GM23338 (cell line): Measurements from ENCODE around the gene DPF3. TPM values are rescaled to one million over a fixed set of nuclear protein-coding genes. Genes with fewer than 3 reads are reported as not detected.

Experiments
- ATAC-seq: fragments of 200-7000 bp; cut with Tn5 transposase; 3 replicates; pipeline ENCODE4 v1.9.1; 2020
- DNase-seq: peaks from one replicate; pipeline ENCODE4 v3.0.0-alpha.2; 2015; ENCODE audit warnings: low spot score
- H2AFZ ChIP-seq: fragments of 200-600 bp; sonication (generic); 2 replicates; pipeline ENCODE4 v1.8.0; 2016; ENCODE audit warnings: antibody characterized with exemption, mild to moderate bottlenecking, moderate library complexity
- H3F3A ChIP-seq: fragments of 200-600 bp; sonication (generic); replicated peaks from 2 replicates; pipeline ENCODE4 v1.8.0; 2017; ENCODE audit warnings: antibody characterized with exemption, mixed run types, low read depth
- H3K27ac ChIP-seq: fragments of 200-600 bp; sonication (generic); 2 replicates; pipeline ENCODE4 v1.6.1; 2016; ENCODE audit warnings: low read depth
- H3K27me3 ChIP-seq: fragments of 200-600 bp; sonication (generic); 2 replicates; pipeline ENCODE4 v1.8.0; 2016; ENCODE audit warnings: mild to moderate bottlenecking, mixed run types, moderate library complexity; ENCODE audit not compliant: insufficient read depth
- H3K36me3 ChIP-seq: fragments of 200-600 bp; sonication (generic); 2 replicates; pipeline ENCODE4 v1.8.0; 2016; ENCODE audit warnings: mild to moderate bottlenecking; ENCODE audit not compliant: insufficient read depth
- H3K4me1 ChIP-seq: fragments of 200-600 bp; sonication (generic); 2 replicates; pipeline ENCODE4 v1.8.0; 2016; ENCODE audit warnings: mild to moderate bottlenecking, moderate library complexity; ENCODE audit not compliant: insufficient read depth
- H3K4me2 ChIP-seq: fragments of 200-600 bp; sonication (generic); 2 replicates; pipeline ENCODE4 v1.7.1; 2017; ENCODE audit warnings: mixed run types
- H3K4me3 ChIP-seq: fragments of 200-600 bp; sonication (generic); 2 replicates; pipeline ENCODE4 v1.6.1; 2016; ENCODE audit warnings: mixed run types
- H3K79me2 ChIP-seq: fragments of 200-600 bp; sonication (generic); replicated peaks from 2 replicates; pipeline ENCODE4 v1.8.0; 2017; ENCODE audit warnings: mild to moderate bottlenecking; ENCODE audit not compliant: insufficient read depth
- H3K9me2 ChIP-seq: fragments of 200-600 bp; sonication (generic); 2 replicates; pipeline ENCODE4 v1.8.0; 2017; ENCODE audit not compliant: insufficient read depth
- H4K20me1 ChIP-seq: fragments of 200-600 bp; sonication (generic); replicated peaks from 2 replicates; pipeline ENCODE4 v1.8.0; 2017; ENCODE audit warnings: mild to moderate bottlenecking; ENCODE audit not compliant: insufficient read depth
- H3K27ac Mint-ChIP-seq: 2 replicates; pipeline ENCODE4 v1.8.0; 2020; ENCODE audit warnings: inconsistent platforms, mild to moderate bottlenecking, moderate library complexity, mixed read lengths
- H3K27me3 Mint-ChIP-seq: 3 replicates; pipeline ENCODE4 v1.8.0; 2022; ENCODE audit warnings: low read depth, mild to moderate bottlenecking, moderate library complexity, mixed read lengths, inconsistent platforms; ENCODE audit not compliant: insufficient read depth, poor library complexity
- H3K36me3 Mint-ChIP-seq: 3 replicates; pipeline ENCODE4 v1.8.0; 2021; ENCODE audit warnings: low read depth, mild to moderate bottlenecking, inconsistent platforms, moderate library complexity, mixed read lengths
- H3K4me1 Mint-ChIP-seq: 3 replicates; pipeline ENCODE4 v1.8.0; 2020; ENCODE audit warnings: mild to moderate bottlenecking, inconsistent platforms, mixed read lengths
- H3K4me3 Mint-ChIP-seq: 3 replicates; pipeline ENCODE4 v1.8.0; 2021; ENCODE audit warnings: moderate library complexity, mild to moderate bottlenecking, inconsistent platforms, mixed read lengths
- H3K9me3 Mint-ChIP-seq: 3 replicates; pipeline ENCODE4 v1.8.0; 2020; ENCODE audit warnings: moderate library complexity, mild to moderate bottlenecking, inconsistent platforms, mixed read lengths
- CREB1 ChIP-seq: fragments of 250-450 bp; sonication (Bioruptor Pico); IDR thresholded peaks from 2 replicates; pipeline ENCODE4 v1.5.0; 2020; ENCODE audit warnings: low read depth, mild to moderate bottlenecking, moderate library complexity
- EZH2 ChIP-seq: fragments of 200-600 bp; sonication (generic); IDR thresholded peaks from one replicate; pipeline ENCODE4 v1.8.0; 2017; ENCODE audit warnings: antibody characterized with exemption, mild to moderate bottlenecking, low read depth; ENCODE audit not compliant: unreplicated experiment
- JUNB ChIP-seq: IDR thresholded peaks from one replicate; pipeline ENCODE4 v1.6.1; 2016; ENCODE audit warnings: antibody characterized with exemption; ENCODE audit not compliant: unreplicated experiment
- NANOG ChIP-seq: IDR thresholded peaks from 2 replicates; pipeline ENCODE4 v1.6.1; 2016; ENCODE audit warnings: antibody characterized with exemption, borderline replicate concordance
- POLR2AphosphoS5 ChIP-seq: IDR thresholded peaks from 2 replicates; pipeline ENCODE4 v1.6.1; 2016; ENCODE audit warnings: antibody characterized with exemption, low read depth
- STAT1 ChIP-seq: IDR thresholded peaks from one replicate; pipeline ENCODE4 v1.6.1; 2016; ENCODE audit warnings: antibody characterized with exemption; ENCODE audit not compliant: unreplicated experiment
- ZNF114 ChIP-seq: fragments of 250-450 bp; sonication (Bioruptor Pico); IDR thresholded peaks from 2 replicates; pipeline ENCODE4 v1.5.0; 2020; ENCODE audit warnings: mild to moderate bottlenecking, moderate library complexity
- ZNF331 ChIP-seq: fragments of 250-450 bp; sonication (Bioruptor Pico); IDR thresholded peaks from 2 replicates; pipeline ENCODE4 v1.5.0; 2020; ENCODE audit warnings: low read depth, mild to moderate bottlenecking, moderate library complexity
- polyA plus RNA-seq: library from polyadenylated mRNA; unstranded; fragments of >200 nt; fragmentation: Nextera tagmentation; extraction: Ambion mirVana; gene quantifications from 2 replicates; pipeline ENCODE4 v1.2.1, GENCODE V29; 2016
- total RNA-seq: library from RNA; depleted of rRNA; stranded (reverse); fragments of >200 nt; shearing (Covaris generic); gene quantifications from 2 replicates; pipeline ENCODE4 v1.2.3, GENCODE V29; 2014
- TF ChIP-seq, protein P1 (sequence below): IDR thresholded peaks from one replicate; pipeline ENCODE4 v1.6.1; 2018; ENCODE audit warnings: antibody characterized with exemption; ENCODE audit not compliant: unreplicated experiment
- TF ChIP-seq, protein P2 (sequence below): IDR thresholded peaks from 2 replicates; pipeline ENCODE4 v1.6.1; 2016; ENCODE audit warnings: antibody characterized with exemption
- TF ChIP-seq, protein P3 (sequence below), 2 experiments: fragments of 200-600 bp in 1 of 2; sonication (generic) in 1 of 2; conservative IDR thresholded peaks; 2 replicates each; pipeline versions ENCODE4 v1.5.1 to v1.6.1; 2016 to 2017; ENCODE audit warnings: antibody characterized with exemption in 2 of 2, low read depth in 2 of 2, mild to moderate bottlenecking in 2 of 2, moderate library complexity in 1 of 2
- TF ChIP-seq, protein P4 (sequence below): fragments of 250-450 bp; sonication (Bioruptor Pico); IDR thresholded peaks from 2 replicates; pipeline ENCODE4 v1.5.0; 2020; ENCODE audit warnings: mild to moderate bottlenecking, moderate library complexity

DPF3 gene
- total and polyA plus RNA-seq, 2 experiments from 2014 or later: 0.18 to 1.0 TPM

DNA sequence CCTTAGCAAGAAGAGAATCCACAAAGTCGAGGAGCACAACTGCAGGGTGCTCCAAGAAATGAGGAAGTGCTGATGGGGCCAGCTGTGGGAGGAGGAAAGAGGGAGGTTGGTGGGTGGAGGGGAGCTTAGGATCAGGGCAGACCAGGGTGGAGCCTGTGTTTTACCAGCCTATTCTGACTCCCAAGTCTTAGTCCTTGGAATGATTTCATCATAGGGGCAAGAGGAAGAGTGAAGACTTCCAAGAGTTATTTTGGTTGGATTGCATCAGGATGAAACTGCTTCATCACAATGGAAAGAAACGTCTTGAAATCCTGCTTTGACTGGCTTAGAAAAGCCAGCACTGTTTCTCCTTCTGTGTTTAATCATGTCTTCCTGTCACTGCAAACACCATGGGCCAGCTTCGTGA is 194.0 kb downstream of the DPF3 start:
- no peak overlapping the region for H3K27ac ChIP-seq

More for the DNA sequence above, 194.0 kb downstream of the DPF3 start:
- no peaks in the 10 kb centered on the region for H3K79me2 ChIP-seq
- ATAC-seq: peak; percentile 27; the same call in 2 of the 3 replicates
- H3K27me3 ChIP-seq: no peaks in the 10 kb centered on the region
- peaks cover 33% of the 10 kb centered on the region for H3K4me1 Mint-ChIP-seq
- H4K20me1 ChIP-seq: no peaks in the 10 kb centered on the region
- TF ChIP-seq ZNF114 (CRISPR knock-in tag) (no peak), EZH2 (no peak), CREB1 (CRISPR knock-in tag) (no peak), NANOG (no peak), JUNB (no peak), STAT1 (no peak), ZNF331 (CRISPR knock-in tag) (no peak), POLR2AphosphoS5 (no peak)
- TF ChIP-seq, protein P1, sequence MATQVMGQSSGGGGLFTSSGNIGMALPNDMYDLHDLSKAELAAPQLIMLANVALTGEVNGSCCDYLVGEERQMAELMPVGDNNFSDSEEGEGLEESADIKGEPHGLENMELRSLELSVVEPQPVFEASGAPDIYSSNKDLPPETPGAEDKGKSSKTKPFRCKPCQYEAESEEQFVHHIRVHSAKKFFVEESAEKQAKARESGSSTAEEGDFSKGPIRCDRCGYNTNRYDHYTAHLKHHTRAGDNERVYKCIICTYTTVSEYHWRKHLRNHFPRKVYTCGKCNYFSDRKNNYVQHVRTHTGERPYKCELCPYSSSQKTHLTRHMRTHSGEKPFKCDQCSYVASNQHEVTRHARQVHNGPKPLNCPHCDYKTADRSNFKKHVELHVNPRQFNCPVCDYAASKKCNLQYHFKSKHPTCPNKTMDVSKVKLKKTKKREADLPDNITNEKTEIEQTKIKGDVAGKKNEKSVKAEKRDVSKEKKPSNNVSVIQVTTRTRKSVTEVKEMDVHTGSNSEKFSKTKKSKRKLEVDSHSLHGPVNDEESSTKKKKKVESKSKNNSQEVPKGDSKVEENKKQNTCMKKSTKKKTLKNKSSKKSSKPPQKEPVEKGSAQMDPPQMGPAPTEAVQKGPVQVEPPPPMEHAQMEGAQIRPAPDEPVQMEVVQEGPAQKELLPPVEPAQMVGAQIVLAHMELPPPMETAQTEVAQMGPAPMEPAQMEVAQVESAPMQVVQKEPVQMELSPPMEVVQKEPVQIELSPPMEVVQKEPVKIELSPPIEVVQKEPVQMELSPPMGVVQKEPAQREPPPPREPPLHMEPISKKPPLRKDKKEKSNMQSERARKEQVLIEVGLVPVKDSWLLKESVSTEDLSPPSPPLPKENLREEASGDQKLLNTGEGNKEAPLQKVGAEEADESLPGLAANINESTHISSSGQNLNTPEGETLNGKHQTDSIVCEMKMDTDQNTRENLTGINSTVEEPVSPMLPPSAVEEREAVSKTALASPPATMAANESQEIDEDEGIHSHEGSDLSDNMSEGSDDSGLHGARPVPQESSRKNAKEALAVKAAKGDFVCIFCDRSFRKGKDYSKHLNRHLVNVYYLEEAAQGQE: no peak
- TF ChIP-seq, protein P2, sequence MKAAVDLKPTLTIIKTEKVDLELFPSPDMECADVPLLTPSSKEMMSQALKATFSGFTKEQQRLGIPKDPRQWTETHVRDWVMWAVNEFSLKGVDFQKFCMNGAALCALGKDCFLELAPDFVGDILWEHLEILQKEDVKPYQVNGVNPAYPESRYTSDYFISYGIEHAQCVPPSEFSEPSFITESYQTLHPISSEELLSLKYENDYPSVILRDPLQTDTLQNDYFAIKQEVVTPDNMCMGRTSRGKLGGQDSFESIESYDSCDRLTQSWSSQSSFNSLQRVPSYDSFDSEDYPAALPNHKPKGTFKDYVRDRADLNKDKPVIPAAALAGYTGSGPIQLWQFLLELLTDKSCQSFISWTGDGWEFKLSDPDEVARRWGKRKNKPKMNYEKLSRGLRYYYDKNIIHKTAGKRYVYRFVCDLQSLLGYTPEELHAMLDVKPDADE: no peak
- TF ChIP-seq, protein P3, sequence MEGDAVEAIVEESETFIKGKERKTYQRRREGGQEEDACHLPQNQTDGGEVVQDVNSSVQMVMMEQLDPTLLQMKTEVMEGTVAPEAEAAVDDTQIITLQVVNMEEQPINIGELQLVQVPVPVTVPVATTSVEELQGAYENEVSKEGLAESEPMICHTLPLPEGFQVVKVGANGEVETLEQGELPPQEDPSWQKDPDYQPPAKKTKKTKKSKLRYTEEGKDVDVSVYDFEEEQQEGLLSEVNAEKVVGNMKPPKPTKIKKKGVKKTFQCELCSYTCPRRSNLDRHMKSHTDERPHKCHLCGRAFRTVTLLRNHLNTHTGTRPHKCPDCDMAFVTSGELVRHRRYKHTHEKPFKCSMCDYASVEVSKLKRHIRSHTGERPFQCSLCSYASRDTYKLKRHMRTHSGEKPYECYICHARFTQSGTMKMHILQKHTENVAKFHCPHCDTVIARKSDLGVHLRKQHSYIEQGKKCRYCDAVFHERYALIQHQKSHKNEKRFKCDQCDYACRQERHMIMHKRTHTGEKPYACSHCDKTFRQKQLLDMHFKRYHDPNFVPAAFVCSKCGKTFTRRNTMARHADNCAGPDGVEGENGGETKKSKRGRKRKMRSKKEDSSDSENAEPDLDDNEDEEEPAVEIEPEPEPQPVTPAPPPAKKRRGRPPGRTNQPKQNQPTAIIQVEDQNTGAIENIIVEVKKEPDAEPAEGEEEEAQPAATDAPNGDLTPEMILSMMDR (conservative IDR thresholded peaks at IDR 0.05; ENCODE audit: low read depth in 2 of 2): no peak
- TF ChIP-seq, protein P4, sequence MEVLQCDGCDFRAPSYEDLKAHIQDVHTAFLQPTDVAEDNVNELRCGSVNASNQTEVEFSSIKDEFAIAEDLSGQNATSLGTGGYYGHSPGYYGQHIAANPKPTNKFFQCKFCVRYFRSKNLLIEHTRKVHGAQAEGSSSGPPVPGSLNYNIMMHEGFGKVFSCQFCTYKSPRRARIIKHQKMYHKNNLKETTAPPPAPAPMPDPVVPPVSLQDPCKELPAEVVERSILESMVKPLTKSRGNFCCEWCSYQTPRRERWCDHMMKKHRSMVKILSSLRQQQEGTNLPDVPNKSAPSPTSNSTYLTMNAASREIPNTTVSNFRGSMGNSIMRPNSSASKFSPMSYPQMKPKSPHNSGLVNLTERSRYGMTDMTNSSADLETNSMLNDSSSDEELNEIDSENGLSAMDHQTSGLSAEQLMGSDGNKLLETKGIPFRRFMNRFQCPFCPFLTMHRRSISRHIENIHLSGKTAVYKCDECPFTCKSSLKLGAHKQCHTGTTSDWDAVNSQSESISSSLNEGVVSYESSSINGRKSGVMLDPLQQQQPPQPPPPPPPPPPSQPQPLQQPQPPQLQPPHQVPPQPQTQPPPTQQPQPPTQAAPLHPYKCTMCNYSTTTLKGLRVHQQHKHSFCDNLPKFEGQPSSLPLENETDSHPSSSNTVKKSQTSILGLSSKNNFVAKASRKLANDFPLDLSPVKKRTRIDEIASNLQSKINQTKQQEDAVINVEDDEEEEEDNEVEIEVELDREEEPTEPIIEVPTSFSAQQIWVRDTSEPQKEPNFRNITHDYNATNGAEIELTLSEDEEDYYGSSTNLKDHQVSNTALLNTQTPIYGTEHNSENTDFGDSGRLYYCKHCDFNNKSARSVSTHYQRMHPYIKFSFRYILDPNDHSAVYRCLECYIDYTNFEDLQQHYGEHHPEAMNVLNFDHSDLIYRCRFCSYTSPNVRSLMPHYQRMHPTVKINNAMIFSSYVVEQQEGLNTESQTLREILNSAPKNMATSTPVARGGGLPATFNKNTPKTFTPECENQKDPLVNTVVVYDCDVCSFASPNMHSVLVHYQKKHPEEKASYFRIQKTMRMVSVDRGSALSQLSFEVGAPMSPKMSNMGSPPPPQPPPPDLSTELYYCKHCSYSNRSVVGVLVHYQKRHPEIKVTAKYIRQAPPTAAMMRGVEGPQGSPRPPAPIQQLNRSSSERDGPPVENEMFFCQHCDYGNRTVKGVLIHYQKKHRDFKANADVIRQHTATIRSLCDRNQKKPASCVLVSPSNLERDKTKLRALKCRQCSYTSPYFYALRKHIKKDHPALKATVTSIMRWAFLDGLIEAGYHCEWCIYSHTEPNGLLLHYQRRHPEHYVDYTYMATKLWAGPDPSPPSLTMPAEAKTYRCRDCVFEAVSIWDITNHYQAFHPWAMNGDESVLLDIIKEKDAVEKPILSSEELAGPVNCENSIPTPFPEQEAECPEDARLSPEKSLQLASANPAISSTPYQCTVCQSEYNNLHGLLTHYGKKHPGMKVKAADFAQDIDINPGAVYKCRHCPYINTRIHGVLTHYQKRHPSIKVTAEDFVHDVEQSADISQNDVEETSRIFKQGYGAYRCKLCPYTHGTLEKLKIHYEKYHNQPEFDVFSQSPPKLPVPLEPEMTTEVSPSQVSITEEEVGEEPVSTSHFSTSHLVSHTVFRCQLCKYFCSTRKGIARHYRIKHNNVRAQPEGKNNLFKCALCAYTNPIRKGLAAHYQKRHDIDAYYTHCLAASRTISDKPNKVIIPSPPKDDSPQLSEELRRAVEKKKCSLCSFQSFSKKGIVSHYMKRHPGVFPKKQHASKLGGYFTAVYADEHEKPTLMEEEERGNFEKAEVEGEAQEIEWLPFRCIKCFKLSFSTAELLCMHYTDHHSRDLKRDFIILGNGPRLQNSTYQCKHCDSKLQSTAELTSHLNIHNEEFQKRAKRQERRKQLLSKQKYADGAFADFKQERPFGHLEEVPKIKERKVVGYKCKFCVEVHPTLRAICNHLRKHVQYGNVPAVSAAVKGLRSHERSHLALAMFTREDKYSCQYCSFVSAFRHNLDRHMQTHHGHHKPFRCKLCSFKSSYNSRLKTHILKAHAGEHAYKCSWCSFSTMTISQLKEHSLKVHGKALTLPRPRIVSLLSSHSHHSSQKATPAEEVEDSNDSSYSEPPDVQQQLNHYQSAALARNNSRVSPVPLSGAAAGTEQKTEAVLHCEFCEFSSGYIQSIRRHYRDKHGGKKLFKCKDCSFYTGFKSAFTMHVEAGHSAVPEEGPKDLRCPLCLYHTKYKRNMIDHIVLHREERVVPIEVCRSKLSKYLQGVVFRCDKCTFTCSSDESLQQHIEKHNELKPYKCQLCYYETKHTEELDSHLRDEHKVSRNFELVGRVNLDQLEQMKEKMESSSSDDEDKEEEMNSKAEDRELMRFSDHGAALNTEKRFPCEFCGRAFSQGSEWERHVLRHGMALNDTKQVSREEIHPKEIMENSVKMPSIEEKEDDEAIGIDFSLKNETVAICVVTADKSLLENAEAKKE (CRISPR knock-in tag): no peak
- no peaks in the 10 kb centered on the region for H3K36me3 Mint-ChIP-seq
- no peaks in the 10 kb centered on the region for H3K36me3 ChIP-seq
- H3F3A ChIP-seq: no peaks in the 10 kb centered on the region
- H3K9me3 Mint-ChIP-seq: no peaks in the 10 kb centered on the region
- H3K9me2 ChIP-seq: no peaks in the 10 kb centered on the region
- DNase-seq: no peak
- H2AFZ ChIP-seq: peak overlapping the region; percentile 78
- H3K27ac Mint-ChIP-seq: no peak overlapping the region
- H3K4me1 ChIP-seq: no peaks in the 10 kb centered on the region; the same call in 1 of the 2 replicates
- no peak overlapping the region for H3K4me3 Mint-ChIP-seq
- no peak overlapping the region for H3K4me3 ChIP-seq
- H3K27me3 Mint-ChIP-seq: peaks cover 5% of the 10 kb centered on the region
- no peak overlapping the region for H3K4me2 ChIP-seq
